ENCODE measurements around the gene SUPT3H. TPM values are rescaled to one million over a fixed set of nuclear protein-coding genes. Genes with fewer than 3 reads are reported as not detected.
"Not testable (repeated sequence)": the region's sequence is repeated elsewhere in the genome, so short reads cannot be mapped to it uniquely, and the experiment has no call there.

Gene SUPT3H
- total RNA-seq, 1 experiment from 2014 or later: 7.5 TPM

GRCh38 chr6:45326698-45327417, 50.9 kb downstream of the SUPT3H start:
- DNase-seq (ENCODE audit: low spot score): peak; percentile 56

- no peak for DNase-seq (ENCODE audit: low spot score)
These were observed 54.0 kb downstream of the SUPT3H start for GRCh38 chr6:45323656-45324224.

DNA sequence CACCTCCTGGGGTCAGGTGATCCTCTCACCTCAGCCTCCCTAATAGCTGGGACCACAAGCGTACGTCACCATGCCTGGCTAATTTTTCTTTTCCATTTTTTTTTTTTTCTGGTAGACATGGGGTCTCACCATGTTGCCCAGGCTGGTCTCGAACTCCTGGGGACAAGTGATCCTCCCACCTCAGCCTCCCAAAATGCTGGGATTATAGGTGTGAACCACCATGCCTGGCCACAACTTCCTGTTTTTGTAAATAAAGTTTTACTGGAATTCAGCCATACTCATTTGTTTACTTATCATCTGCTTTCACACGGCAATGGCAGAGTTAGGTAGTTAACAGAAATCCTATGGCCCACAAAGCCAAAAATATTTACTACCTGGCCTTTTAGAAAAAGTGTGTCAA, 57.4 kb downstream of the SUPT3H start:
- DNase-seq (ENCODE audit: low spot score): no peak

DNA sequence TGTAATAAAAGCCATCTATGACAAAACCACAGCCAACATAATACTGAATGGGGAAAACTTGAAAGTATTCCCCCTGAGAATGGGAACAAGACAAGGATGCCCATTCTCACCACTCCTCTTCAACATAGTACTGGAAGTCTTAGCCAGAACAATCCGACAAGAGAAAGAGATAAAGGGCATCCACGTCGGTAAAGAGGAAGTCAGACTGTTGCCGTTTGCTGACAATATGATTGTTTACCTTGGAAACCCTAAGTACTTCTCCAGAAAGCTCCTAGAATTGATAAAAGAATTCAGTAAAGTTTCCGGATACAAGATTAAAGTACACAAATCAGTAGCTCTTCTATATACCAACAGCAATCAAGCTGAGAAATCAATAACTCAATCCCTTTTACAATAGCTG, 63.6 kb downstream of the SUPT3H start:
- no peak for DNase-seq (ENCODE audit: low spot score)

DNA sequence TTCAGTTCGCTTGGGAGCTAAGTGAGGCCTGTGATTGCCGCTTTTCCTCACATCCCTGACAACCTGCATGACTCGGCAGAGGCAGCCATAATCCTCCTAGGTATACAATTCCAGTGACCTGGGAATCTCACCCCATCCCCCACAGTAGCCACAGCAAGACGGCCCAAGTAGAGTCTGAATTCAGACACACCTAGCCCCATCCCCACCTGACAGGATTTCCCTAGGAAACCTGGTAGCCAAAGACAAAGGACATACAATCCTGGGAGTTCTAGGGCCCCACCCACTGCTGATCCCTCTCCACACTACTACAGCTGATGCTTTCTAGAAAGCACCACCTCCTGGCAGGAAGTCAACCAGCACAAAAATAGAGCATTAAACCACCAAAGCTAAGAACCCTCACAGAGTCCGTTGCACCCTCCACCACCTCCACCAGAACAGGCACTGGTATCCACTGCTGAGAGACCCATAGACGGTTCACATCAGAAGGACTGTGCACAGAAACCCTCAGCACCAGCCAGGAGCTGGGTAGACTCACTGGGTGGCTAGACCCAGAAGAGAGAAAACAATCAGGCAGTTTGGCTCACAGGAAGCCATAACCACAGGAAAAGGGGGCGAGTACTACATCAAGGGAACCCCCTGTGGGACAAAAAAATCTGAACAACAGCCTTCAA, 67.5 kb downstream of the SUPT3H start:
- DNase-seq (ENCODE audit: low spot score): no peak

DNA sequence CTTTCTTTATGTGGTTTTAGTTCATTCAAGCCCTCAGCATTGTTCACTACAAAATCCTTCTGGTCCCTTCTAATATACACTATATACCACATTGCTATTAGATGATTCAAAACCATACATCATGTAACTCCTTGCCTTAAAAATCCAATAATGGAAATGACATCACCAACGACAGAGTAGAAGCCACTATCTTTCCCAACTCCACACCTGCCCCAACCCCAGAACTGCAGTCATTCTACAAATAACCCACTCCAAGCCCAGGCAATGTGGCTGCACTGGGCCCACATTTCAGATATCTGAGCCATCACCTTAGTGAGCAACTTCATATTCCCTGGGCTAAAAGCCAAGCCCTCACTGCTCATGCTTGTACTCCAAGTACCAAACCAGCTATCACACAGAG, 72.2 kb downstream of the SUPT3H start:
- DNase-seq (ENCODE audit: low spot score): no peak

- DNase-seq (ENCODE audit: low spot score): no peak
These were observed 74.9 kb downstream of the SUPT3H start for GRCh38 chr6:45302832-45303231.

- no peak for DNase-seq (ENCODE audit: low spot score)
These were observed 76.2 kb downstream of the SUPT3H start for GRCh38 chr6:45301348-45302142.

GRCh38 chr6:45300736-45301135, 77.0 kb downstream of the SUPT3H start:
- DNase-seq (ENCODE audit: low spot score): no peak

- no peak for DNase-seq (ENCODE audit: low spot score)
These were observed 78.6 kb downstream of the SUPT3H start for GRCh38 chr6:45299096-45299581.

DNA sequence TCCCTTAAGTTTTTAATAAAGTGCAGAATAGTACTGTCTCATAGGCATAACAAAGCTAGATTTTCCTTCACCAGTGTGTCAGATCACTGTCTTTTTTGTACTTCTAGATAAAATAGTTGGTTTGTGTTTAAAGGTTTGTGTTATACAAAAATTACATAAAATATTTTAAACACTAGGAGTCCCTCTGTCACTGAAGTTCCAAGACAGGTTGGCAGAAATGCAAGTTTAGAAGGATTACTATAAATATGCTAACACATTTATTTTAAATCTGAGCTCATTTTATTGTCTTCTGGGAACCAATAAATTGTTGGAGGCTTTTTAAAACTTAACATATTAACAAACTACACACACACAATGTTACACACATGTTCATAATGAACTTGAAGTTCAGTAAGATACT, 80.4 kb downstream of the SUPT3H start:
- no peak for DNase-seq (ENCODE audit: low spot score)

DNA sequence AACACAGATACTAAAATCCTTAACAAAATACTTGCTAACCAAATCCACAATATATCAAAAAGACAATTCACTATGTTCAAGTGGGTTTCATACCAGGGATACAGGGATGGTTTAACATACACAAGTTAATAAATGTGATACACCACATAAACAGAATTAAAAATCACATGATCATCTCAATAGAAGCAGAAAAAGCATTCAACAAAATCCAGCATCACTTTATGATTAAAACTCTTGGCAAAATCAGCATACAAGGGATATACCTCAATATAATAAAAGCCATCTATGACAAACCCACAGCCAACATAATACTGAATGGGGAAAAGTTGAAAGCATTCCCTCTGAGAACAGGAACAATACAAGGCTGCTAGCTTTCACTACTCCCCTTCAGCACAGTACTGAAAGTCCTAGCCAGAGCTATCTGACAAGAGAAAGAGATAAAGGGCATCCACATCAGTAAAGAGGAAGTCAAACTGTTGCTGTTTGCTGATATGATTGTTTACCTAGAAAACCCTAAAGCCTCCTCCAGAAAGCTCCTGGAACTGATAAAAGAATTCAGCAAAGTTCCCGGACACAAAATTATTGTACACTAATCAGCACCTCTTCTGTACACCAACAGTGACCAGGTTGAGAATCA, 83.6 kb downstream of the SUPT3H start:
- not testable (repeated sequence) for DNase-seq (ENCODE audit: low spot score)

DNA sequence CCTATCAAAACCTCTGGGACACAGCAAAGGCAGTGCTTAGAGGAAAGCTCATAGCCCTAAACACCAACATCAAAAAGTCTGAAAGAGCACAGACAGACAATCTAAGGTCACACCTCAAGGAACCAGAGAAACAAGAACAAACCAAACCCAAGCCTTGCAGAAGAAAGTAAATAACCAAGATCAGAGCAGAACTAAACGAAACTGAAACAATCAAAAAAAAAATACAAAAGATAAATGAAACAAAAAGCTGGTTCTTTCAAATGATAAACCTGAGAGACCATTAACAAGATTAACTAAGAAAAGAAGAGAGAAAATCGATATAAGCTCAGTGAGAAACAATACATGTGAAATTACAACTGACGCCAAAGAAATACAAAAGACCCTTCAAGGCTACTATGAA, 84.4 kb downstream of the SUPT3H start:
- DNase-seq (ENCODE audit: low spot score): no peak

DNA sequence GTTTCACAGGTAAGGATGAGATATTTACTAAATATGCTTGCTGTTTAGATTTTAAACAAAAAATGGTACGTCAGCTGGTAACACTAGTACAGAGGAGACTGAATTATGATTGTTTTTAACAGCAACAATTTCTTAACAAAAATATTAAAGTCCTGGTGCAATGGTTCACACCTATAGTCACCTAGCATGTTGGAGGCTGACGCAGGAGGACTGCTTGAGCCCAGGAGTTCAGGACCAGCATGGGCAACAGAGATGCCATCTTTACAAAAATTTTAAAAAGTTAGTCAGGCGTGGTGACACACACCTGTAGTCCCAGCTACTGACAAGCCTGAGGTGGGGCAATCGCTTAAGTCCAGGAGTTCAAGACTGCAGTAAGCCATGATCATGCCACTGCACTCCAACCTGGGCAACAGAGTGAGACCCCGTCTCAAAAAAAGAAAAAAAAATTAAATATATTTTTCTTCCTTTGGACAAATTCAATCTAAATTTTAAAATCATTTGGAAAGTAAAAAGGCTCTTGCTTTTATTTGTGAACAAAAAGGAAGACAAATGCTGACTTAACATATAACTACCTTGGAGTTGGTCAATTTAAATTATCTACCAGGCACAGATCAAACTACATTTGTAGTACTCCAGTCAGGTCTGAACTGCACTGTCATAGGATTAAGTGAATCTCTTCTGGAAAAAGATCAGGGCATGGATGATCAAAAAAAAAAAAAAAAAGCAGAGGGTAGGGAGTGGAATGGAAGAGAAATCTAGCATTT, 87.8 kb downstream of the SUPT3H start:
- no peak for DNase-seq (ENCODE audit: low spot score)

DNA sequence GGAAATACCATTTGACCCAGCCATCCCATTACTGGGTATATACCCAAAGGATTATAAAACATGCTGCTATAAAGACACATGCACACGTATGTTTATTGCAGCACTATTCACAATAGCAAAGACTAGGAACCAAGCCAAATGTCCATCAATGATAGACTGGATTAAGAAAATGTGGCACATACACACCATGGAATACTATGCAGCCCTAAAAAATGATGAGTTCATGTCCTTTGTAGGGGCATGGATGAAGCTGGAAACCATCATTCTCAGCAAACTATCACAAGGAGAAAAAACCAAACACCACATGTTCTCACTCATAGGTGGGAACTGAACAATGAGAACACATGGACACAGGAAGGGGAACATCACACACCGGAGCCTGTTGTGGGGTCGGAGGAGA, 91.0 kb downstream of the SUPT3H start:
- not testable (repeated sequence) for DNase-seq (ENCODE audit: low spot score)

- DNase-seq (ENCODE audit: low spot score): no peak
These were observed 99.4 kb downstream of the SUPT3H start for GRCh38 chr6:45278367-45278766.

- DNase-seq (ENCODE audit: low spot score): not testable (repeated sequence)
These were observed 100.0 kb downstream of the SUPT3H start for GRCh38 chr6:45277741-45278140.

- no peak for DNase-seq (ENCODE audit: low spot score)
These were observed 102.4 kb downstream of the SUPT3H start for GRCh38 chr6:45275358-45275757.

- no peak for DNase-seq (ENCODE audit: low spot score)
These were observed 105.1 kb downstream of the SUPT3H start for GRCh38 chr6:45272626-45273025.

GRCh38 chr6:45265246-45265645, 112.5 kb downstream of the SUPT3H start:
- no peak for DNase-seq (ENCODE audit: low spot score)

- no peak for DNase-seq (ENCODE audit: low spot score)
These were observed 117.0 kb downstream of the SUPT3H start for GRCh38 chr6:45260696-45261095.
